GM12891 (cell line): ENCODE data around the gene COL20A1.

ENCODE experiments used
- PAX5 ChIP-seq: IDR thresholded peaks from 2 replicates; pipeline ENCODE4 v1.6.1; 2011; ENCODE audit warnings: low read length, moderate library complexity, mild to moderate bottlenecking; ENCODE audit not compliant: insufficient read depth, severe bottlenecking
- POLR2A ChIP-seq: IDR thresholded peaks from 2 replicates; pipeline ENCODE4 v1.6.1; 2011; ENCODE audit warnings: low read depth, low read length, control low read depth
- POLR2AphosphoS5 ChIP-seq: IDR thresholded peaks from 2 replicates; pipeline ENCODE4 v1.6.1; 2011; ENCODE audit warnings: low read depth, low read length, control low read depth
- POU2F2 ChIP-seq: IDR thresholded peaks from 2 replicates; pipeline ENCODE4 v1.6.1; 2011; ENCODE audit warnings: low read depth, mild to moderate bottlenecking, control low read depth, low read length, moderate library complexity
- SPI1 ChIP-seq: IDR thresholded peaks from 2 replicates; pipeline ENCODE4 v1.6.1; 2011; ENCODE audit warnings: low read depth, low read length, control low read depth
- TAF1 ChIP-seq: IDR thresholded peaks from 2 replicates; pipeline ENCODE4 v1.6.1; 2011; ENCODE audit warnings: low read depth, low read length, control low read depth

- TF ChIP-seq POLR2A (no peak), POLR2AphosphoS5 (no peak), SPI1 (no peak), TAF1 (no peak), POU2F2 (no peak), PAX5 (no peak)
Observed at GRCh38 chr20:63285636-63286615, 7.1 kb upstream of the COL20A1 start.
